NCI-H69 (cell line): Measurements from ENCODE around the gene SLC51B.

ENCODE experiments used
- DNase-seq: peaks from one replicate; lab custom pipeline; 2025; lab: John Stamatoyannopoulos, UW

SLC51B gene

GRCh38 chr15:65100442-65100841 is 55.3 kb downstream of the SLC51B start:
- DNase-seq, result no peak

GRCh38 chr15:65101411-65101890 is 56.3 kb downstream of the SLC51B start:
- peak; percentile 48 for DNase-seq

- no peak for DNase-seq
These were observed 56.9 kb downstream of the SLC51B start for GRCh38 chr15:65101891-65102708.

GRCh38 chr15:65102912-65103311 is 57.7 kb downstream of the SLC51B start:
- no peak for DNase-seq
